T-helper 1 cell treated with Interleukin-12 subunit alpha and Interleukin-12 subunit beta and Interleukin-4 antibody, amounts not matched to agents 30 μg/mL and 1 μg/mL, for 36 hours (primary cell): ENCODE results near the gene IL10RB.

Experiments
- H3K27ac Mint-ChIP-seq: one replicate; pipeline ENCODE4 v1.8.0; 2021; ENCODE audit warnings: mild to moderate bottlenecking, mixed read lengths
- H3K27me3 Mint-ChIP-seq: one replicate; pipeline ENCODE4 v1.8.0; 2021; ENCODE audit warnings: low read depth, mixed read lengths
- H3K36me3 Mint-ChIP-seq: one replicate; pipeline ENCODE4 v1.8.0; 2021; ENCODE audit warnings: low read depth, mixed read lengths
- H3K4me1 Mint-ChIP-seq: one replicate; pipeline ENCODE4 v1.8.0; 2021; ENCODE audit warnings: low read depth, mixed read lengths
- H3K4me3 Mint-ChIP-seq: one replicate; pipeline ENCODE4 v1.8.0; 2021; ENCODE audit warnings: mild to moderate bottlenecking, moderate library complexity, mixed read lengths
- H3K9me3 Mint-ChIP-seq: one replicate; pipeline ENCODE4 v1.8.0; 2021; ENCODE audit warnings: mixed read lengths

Gene IL10RB

DNA sequence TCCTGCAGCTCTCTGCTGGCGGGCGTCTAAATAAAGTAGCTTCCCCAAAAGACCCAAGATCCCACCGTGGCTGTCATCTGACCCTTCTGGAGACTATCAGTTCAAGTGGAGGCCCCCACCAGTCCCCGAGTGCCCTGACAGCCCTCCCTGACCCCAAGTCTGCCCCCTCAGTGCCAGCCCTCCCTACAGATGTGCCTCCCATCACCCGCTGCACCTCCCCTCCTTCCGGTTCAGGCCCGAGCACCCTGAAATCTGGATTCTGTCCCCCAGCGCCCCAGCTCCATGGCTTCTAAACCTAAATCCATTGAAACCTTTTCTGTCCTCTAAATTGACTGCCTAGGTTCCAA, 595 bp downstream of the IL10RB start:
- Mint-ChIP-seq H3K4me1 (peaks cover 39% of the 10 kb centered on the region), H3K9me3 (no peaks in the 10 kb centered on the region), H3K4me3 (peak overlapping the region; percentile 95), H3K36me3 (peaks cover 46% of the 10 kb centered on the region), H3K27ac (peak overlapping the region; percentile 80), H3K27me3 (no peaks in the 10 kb centered on the region)

DNA sequence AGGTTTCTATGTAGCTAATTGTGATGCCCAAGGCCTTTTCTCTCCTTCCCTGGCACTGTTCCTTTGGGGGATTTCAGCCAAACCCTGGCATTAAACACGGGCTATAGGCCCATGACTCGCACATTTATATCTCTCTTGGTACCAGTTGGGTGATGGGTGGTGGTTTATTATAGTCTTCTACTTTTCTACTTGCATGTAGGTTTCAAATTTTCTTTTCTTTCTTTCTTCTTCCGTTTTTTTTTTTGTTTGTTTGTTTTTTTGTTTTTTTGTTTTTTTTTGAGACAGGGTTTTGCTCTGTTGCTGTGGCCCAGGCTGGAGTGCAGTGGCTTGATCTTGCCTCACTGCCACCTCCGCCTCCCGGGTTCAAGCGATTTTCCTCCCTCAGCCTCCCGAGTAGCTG, 1.1 kb downstream of the IL10RB start:
- Mint-ChIP-seq H3K4me1 (peaks cover 39% of the 10 kb centered on the region), H3K27ac (peak overlapping the region; percentile 80), H3K36me3 (peaks cover 50% of the 10 kb centered on the region), H3K4me3 (peak overlapping the region; percentile 95), H3K9me3 (no peaks in the 10 kb centered on the region), H3K27me3 (no peaks in the 10 kb centered on the region)

DNA sequence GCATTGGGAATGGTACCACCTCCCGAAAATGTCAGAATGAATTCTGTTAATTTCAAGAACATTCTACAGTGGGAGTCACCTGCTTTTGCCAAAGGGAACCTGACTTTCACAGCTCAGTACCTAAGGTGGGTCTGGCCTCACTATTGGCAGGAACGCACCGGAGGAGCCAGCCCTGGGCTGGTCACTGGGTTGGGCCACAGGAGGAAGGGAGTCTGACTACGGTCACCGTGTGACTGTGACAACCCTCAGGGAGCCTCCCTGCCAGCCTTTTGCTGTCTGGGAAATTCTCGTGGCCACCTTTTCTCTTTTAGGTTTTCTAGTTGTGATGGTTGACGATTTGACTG, 2.2 kb downstream of the IL10RB start:
- Mint-ChIP-seq H3K36me3 (peaks cover 51% of the 10 kb centered on the region), H3K4me3 (peak overlapping the region; percentile 95), H3K9me3 (no peaks in the 10 kb centered on the region), H3K27me3 (no peaks in the 10 kb centered on the region), H3K4me1 (peaks cover 43% of the 10 kb centered on the region), H3K27ac (no peak overlapping the region)

DNA sequence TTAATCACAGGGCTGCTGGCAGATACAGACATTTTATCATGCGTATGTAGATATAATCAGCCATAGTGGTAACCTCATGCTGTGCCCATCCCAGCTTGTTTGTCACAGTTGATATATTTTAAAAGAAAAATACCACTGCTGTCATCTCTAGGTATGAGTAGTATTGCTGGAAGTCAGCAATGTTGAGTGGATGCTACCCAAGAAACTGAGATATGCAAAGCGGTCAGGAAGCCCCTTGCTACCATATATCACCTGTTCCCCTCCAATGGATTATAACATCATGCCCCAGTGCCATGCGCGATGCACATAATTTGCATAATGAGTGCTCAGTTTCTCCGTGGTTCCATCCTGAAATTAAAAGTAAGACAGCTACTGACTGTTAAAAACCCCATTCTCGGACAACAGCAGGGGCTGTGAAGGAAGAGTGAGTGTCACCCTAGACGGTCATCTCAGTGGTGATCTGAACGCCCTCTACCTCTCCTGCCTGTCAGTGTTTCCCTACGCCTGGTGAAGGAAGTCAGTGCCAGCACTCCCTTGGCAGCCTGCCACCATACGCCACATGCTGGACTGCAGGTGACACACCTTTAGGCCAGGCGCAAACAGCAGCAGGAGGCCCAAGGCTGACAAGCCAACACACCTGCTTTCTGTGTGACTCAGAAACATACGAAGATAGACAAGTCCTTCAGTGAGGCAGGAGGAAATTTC, 2.7 kb downstream of the IL10RB start:
- H3K36me3 Mint-ChIP-seq, result peaks cover 51% of the 10 kb centered on the region
- no peaks in the 10 kb centered on the region for H3K9me3 Mint-ChIP-seq
- H3K27ac Mint-ChIP-seq, result no peak overlapping the region
- peak overlapping the region; percentile 50 for H3K4me3 Mint-ChIP-seq
- H3K27me3 Mint-ChIP-seq, result no peaks in the 10 kb centered on the region
- peaks cover 42% of the 10 kb centered on the region for H3K4me1 Mint-ChIP-seq

DNA sequence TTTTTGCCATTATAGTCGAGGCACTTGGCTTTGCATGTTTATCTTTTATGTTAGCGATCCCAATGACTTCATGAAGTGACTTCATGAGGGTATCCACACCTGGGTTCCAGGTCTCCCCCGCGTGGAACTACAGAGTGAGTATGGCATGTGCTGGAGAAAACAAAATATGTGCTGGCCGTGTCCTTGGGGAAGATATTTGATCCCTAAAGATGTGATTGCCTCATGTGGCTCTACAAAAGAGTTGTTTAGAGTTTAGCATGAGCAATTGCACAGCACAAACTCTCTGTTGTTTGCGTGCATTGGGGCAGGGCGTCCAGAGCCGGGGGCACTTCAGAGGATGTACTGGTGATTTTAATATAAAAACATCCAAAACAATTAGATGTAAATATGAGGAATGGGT, 4.8 kb downstream of the IL10RB start:
- Mint-ChIP-seq H3K4me3 (no peak overlapping the region), H3K36me3 (peaks cover 48% of the 10 kb centered on the region), H3K9me3 (no peaks in the 10 kb centered on the region), H3K27me3 (no peaks in the 10 kb centered on the region), H3K27ac (no peak overlapping the region), H3K4me1 (peaks cover 35% of the 10 kb centered on the region)

DNA sequence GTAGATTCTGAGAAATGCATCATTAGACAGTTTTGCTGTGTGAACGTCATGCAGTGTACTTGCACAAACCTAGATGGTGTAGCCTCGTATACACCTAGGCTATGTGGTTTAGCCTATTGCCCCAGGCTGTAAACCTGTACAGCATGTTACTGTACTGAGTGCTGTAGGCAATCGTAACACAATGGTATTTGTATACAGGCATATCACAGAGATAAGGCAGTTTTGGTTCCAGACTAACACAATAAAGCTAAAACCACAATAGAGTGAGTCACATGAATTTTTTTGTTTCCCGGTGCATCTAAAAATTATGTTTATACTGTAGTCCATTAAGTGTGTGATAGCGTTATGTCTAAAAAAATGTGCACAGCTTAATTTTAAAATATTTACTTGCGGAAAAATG, 6.9 kb downstream of the IL10RB start:
- no peaks in the 10 kb centered on the region for H3K9me3 Mint-ChIP-seq
- no peak overlapping the region for H3K4me3 Mint-ChIP-seq
- peaks cover 23% of the 10 kb centered on the region for H3K4me1 Mint-ChIP-seq
- H3K27ac Mint-ChIP-seq, result no peak overlapping the region
- peaks cover 57% of the 10 kb centered on the region for H3K36me3 Mint-ChIP-seq
- no peaks in the 10 kb centered on the region for H3K27me3 Mint-ChIP-seq

DNA sequence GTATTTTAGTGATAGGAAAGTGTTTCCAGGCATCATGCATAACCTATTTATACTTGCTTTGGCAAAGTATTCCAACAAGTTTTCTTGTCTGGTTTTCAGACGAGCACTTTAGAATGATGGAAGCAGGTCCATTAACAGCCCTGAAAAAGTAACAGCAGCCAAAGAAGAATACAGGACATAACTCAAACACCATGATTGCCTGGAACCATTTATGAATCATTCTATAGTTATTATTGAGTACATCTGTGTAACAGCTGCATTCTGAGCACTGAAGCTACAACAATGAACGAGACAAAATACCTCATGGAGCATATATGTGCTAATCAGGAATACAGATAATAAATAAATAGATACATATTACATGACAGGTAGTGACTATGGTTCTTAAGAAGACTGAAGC, 12.6 kb downstream of the IL10RB start:
- Mint-ChIP-seq H3K36me3 (peaks cover 59% of the 10 kb centered on the region), H3K4me1 (peaks cover 2% of the 10 kb centered on the region), H3K9me3 (no peaks in the 10 kb centered on the region), H3K4me3 (no peak overlapping the region), H3K27me3 (no peaks in the 10 kb centered on the region), H3K27ac (no peak overlapping the region)

DNA sequence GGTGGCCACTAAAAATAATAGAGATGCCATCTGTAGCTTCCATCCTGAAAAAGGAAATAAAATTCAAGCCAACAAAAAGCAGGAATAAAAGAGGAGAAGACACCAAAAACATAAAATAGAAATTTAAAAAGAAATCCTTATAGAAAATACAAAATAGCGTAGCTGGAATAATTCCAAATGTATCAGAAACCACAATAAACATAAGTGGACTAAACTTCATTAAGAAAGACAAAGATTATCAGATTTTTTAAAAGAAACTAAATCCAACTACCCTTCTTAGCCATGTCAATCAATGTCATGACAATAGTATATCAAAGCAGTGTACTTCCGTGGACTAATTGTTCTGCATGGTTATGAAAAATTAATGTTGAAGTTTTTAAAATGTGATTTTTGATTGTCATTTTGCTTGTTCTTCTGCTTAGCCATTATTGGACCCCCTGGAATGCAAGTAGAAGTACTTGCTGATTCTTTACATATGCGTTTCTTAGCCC, 13.2 kb downstream of the IL10RB start:
- no peaks in the 10 kb centered on the region for H3K9me3 Mint-ChIP-seq
- peaks cover 2% of the 10 kb centered on the region for H3K4me1 Mint-ChIP-seq
- no peak overlapping the region for H3K27ac Mint-ChIP-seq
- no peaks in the 10 kb centered on the region for H3K27me3 Mint-ChIP-seq
- no peak overlapping the region for H3K4me3 Mint-ChIP-seq
- peaks cover 61% of the 10 kb centered on the region for H3K36me3 Mint-ChIP-seq

DNA sequence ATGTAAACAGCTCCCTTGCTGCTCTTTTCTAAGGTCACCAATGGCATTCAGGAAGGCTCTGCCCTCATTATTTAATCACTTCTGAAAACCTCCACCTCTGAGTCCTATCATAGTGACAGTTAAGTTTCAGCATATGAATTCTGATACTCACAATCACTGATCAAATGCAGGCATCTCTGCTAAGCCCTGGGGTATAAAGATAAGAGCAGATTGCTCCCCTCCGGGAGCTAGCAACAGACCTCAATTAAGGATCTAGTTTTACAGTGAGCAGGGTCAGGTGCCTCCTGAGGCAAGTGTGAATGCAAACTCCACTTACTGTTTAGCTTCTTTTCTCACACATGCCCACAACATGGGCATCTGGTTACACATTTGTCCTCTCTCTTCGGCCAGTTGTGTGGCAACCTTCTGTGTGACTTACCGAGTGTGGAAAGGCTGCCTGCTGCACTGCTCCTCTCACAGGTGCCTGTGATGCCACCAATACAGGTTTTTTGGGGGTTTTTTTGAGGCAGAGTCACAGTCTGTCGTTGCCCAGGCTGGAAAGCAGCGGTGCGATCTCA, 15.0 kb downstream of the IL10RB start:
- H3K4me3 Mint-ChIP-seq, result no peak overlapping the region
- peaks cover 63% of the 10 kb centered on the region for H3K36me3 Mint-ChIP-seq
- no peaks in the 10 kb centered on the region for H3K4me1 Mint-ChIP-seq
- H3K9me3 Mint-ChIP-seq, result no peaks in the 10 kb centered on the region
- no peak overlapping the region for H3K27ac Mint-ChIP-seq
- H3K27me3 Mint-ChIP-seq, result no peaks in the 10 kb centered on the region

DNA sequence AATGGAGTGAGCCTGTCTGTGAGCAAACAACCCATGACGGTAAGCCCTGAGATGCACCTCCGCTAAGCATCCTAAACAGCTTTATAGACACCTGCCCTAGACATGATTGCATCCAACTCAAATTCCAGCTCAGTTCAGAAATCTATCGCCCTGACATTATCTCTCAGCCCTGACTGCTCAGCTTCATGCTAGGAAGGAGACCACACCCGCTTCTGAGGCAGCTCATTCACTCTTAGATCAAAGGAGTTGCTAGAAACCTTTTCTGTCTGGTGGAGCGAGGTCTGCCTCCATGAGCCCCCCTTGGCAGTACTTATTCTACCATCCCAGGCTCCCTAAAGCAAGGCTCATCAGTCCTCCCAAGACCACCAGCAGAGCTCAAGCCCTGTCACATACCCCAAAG, 17.0 kb downstream of the IL10RB start:
- Mint-ChIP-seq H3K27ac (no peak overlapping the region), H3K36me3 (peaks cover 57% of the 10 kb centered on the region), H3K27me3 (no peaks in the 10 kb centered on the region), H3K9me3 (no peaks in the 10 kb centered on the region), H3K4me3 (no peak overlapping the region), H3K4me1 (peaks cover 2% of the 10 kb centered on the region)

DNA sequence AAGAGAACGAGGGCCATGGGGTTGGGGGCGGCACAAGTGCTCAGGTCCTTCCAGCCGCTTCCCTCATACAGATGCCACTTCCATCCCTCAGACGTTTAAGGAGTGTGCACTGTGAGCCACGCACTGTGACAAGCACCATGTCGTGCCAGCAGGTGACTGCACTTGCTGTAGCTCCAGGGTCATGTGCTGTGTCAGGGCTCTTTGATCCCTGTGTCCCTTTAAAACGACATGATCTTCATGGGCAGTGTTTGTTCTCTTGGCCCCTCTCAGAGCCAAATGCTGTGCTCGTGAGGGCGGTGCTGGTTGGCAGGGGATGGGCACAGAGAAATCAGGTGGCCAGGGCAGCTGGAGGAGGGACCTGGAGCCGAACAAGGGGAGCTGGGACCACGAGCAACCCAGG, 19.9 kb downstream of the IL10RB start:
- no peak overlapping the region for H3K27ac Mint-ChIP-seq
- no peaks in the 10 kb centered on the region for H3K27me3 Mint-ChIP-seq
- peaks cover 42% of the 10 kb centered on the region for H3K36me3 Mint-ChIP-seq
- H3K4me3 Mint-ChIP-seq, result no peak overlapping the region
- peaks cover 2% of the 10 kb centered on the region for H3K4me1 Mint-ChIP-seq
- H3K9me3 Mint-ChIP-seq, result no peaks in the 10 kb centered on the region

DNA sequence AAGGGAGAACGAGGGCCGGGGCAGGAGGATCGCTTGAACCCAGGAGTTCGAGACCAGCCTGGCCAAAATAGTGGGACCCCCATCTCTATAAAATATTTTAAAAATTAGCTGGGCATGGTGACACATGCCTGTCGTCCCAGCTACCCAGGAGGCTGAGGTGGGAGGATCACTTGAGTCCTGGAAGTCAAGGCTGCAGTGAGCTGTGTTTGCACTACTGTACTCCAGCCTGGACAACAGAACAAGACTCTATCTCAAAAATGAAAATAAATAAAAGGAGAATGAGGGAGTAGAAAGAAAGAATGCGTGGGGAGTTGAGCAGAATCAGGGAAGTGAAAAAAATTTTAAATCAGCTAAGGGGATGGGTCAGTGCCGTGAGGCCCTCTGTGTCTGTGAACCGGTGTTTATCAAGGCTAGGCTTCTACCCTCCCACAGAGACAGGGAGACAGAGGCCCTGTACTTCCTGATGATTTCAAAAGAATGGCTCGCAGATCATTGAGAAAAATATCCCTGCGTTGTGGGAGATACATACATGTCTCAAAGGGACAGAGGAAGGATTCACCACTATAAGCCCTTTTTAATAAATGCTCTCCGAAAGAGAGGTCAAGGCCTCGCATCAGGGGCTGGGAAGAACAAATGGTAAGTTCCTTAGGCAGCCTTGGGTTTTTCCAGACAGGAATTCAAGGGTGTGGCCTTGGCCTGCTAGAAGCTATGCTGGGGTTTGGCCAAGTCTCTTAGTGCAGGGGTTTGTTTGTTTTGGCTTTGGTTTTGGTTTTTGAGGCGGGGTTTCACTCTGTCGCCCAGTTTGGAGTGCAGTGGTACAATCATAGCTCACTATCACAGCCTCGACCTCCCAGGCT, 20.7 kb downstream of the IL10RB start:
- Mint-ChIP-seq H3K27ac (no peak overlapping the region), H3K4me1 (peaks cover 2% of the 10 kb centered on the region), H3K4me3 (no peak overlapping the region), H3K36me3 (peaks cover 41% of the 10 kb centered on the region), H3K9me3 (no peaks in the 10 kb centered on the region), H3K27me3 (no peaks in the 10 kb centered on the region)

DNA sequence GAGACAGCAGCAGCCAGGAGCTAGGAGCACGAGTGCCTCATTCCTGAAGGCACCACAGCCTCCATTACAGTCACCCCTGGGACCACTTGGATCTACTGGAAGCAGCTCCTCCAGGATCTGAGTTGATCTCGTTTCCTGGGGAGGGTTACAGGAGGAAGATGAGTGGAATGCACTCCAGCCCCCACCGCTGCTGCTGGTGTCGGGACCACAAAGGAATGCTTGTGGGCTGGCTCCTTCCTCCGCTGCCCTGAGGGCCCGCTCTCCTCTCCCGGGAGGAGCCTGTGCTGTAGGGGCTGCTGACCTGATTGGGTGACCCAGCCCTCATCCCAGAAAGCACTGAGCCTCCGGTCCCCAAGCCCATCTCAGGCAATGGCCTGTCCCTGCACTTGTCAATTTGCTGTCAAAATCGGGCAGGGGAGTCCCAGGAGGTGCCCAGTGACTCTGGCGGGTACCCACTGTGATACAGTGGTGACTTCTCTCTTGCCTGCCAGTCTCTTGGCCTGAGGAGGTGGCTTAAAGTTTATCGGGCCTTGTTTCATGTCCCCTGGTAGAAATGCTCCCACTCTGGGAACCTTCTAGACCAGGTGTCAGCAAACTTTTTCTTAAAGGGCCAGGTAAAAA, 23.1 kb downstream of the IL10RB start:
- no peak overlapping the region for H3K27ac Mint-ChIP-seq
- H3K36me3 Mint-ChIP-seq, result peaks cover 43% of the 10 kb centered on the region
- no peak overlapping the region for H3K4me3 Mint-ChIP-seq
- H3K27me3 Mint-ChIP-seq, result no peaks in the 10 kb centered on the region
- H3K9me3 Mint-ChIP-seq, result no peaks in the 10 kb centered on the region
- peaks cover 7% of the 10 kb centered on the region for H3K4me1 Mint-ChIP-seq

DNA sequence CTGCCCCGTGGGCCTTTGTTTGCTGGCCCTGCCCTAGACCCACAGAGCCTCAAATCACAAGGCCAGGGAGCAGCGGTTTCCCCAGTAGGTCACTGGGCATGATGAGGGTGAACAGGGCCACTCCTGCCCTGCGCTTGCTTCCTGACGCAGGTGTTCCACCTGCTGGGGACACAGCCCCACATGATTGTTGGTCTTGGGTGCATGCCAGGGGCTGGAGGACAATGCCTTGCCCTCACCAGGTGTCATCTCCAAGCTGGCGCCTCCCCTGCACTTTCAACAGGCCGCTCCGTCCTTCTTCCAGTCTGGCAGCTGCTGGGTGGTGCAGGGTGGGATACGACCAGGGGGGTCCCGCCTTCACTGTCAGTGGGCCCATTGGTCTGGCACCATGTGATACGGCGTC, 24.3 kb downstream of the IL10RB start:
- Mint-ChIP-seq H3K36me3 (peaks cover 43% of the 10 kb centered on the region), H3K9me3 (no peaks in the 10 kb centered on the region), H3K27me3 (no peaks in the 10 kb centered on the region), H3K4me1 (peaks cover 7% of the 10 kb centered on the region), H3K27ac (no peak overlapping the region), H3K4me3 (no peak overlapping the region)

DNA sequence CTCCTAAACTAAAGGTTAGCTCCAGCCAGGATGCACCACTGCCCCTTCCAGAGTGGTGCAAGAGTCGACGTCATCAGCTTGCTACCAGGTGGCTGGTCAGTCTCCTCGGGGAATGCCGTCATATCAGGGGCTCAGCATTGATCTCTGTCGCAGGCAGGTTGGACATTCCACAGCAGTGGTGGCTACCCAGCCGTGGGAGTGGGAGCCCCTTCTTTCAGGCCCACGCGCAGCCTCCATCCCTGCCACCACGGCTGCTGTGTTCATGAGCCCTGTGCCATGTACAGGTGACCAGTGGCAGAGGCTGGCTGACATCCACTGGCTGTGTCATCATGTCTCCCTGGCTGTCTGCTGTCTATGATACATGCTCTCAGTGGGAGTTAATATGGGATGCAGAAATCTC, 25.5 kb downstream of the IL10RB start:
- H3K4me3 Mint-ChIP-seq, result no peak overlapping the region
- H3K9me3 Mint-ChIP-seq, result no peaks in the 10 kb centered on the region
- H3K4me1 Mint-ChIP-seq, result peaks cover 6% of the 10 kb centered on the region
- no peak overlapping the region for H3K27ac Mint-ChIP-seq
- H3K36me3 Mint-ChIP-seq, result peaks cover 38% of the 10 kb centered on the region
- H3K27me3 Mint-ChIP-seq, result no peaks in the 10 kb centered on the region
